Measurements from ENCODE around the gene OGT. TPM values are rescaled to one million over a fixed set of nuclear protein-coding genes. Genes with fewer than 3 reads are reported as not detected.

OGT gene
- total RNA-seq, 1 experiment from 2014 or later = 116 TPM

DNA sequence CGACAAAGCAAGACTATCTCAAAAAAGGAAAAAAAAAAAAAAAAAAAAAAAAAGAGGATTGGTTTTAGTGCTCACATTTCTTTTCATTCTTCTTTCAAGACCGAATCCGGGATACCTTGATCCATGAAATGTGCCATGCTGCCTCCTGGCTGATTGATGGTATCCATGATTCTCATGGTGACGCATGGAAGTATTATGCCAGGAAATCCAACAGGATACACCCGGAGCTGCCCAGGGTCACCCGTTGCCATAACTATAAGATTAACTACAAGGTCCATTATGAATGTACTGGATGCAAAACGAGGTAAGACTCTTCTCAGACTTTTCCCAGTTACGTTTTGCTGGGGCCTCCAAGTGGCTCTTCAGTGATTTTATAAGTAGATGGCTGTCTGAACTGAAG, 79.4 kb downstream of the OGT start:
- Histone ChIP-seq H4K5ac (ENCODE audit: insufficient read length, low read depth, low read length) (no peak overlapping the region), H2AFZ (ENCODE audit: low read length) (no peak overlapping the region), H3K9ac (ENCODE audit: extremely low read depth, insufficient read length, low read length) (no peak overlapping the region), H4K20me1 (ENCODE audit: control insufficient read depth, insufficient read depth, insufficient read length) (no peaks in the 10 kb centered on the region), H3K27me3 (ENCODE audit: insufficient read depth, low read length) (no peaks in the 10 kb centered on the region), H2BK5ac (ENCODE audit: insufficient read length, low read length) (no peak overlapping the region), H3K4me1 (ENCODE audit: insufficient read depth, low read length) (no peaks in the 10 kb centered on the region), H2AK5ac (ENCODE audit: insufficient read length, low read length) (no peak overlapping the region), H2BK15ac (ENCODE audit: low read depth, low read length) (no peak overlapping the region), H3K14ac (ENCODE audit: insufficient read depth, low read length) (no peak overlapping the region), H3K79me2 (ENCODE audit: insufficient read depth, low read length) (no peaks in the 10 kb centered on the region), H4K91ac (ENCODE audit: insufficient read length, low read depth, low read length) (no peak overlapping the region), H3K56ac (ENCODE audit: insufficient read length, low read depth, low read length) (no peak overlapping the region), H3T11ph (ENCODE audit: low read length) (no peak overlapping the region), H4K8ac (replicated peaks; ENCODE audit: insufficient read length, low read depth, low read length) (no peak overlapping the region), H3K4ac (ENCODE audit: low read depth, low read length) (no peak overlapping the region), H3K9me3 (ENCODE audit: control insufficient read depth, low read depth, low read length) (peaks cover 68% of the 10 kb centered on the region), H3K23ac (ENCODE audit: insufficient read length, low read depth, low read length) (no peak overlapping the region), H2BK20ac (ENCODE audit: low read depth, low read length, poor library complexity, severe bottlenecking) (no peak overlapping the region), H2BK12ac (ENCODE audit: insufficient read length, low read depth, low read length) (no peak overlapping the region), H3K27ac (ENCODE audit: insufficient read length, low read depth, low read length) (no peak overlapping the region), H3K79me1 (ENCODE audit: insufficient read depth, low read depth, low read length, poor library complexity, severe bottlenecking) (no peaks in the 10 kb centered on the region), H3K23me2 (ENCODE audit: insufficient read length, low read depth, low read length, poor library complexity, severe bottlenecking) (no peaks in the 10 kb centered on the region), H3K4me2 (ENCODE audit: insufficient read depth, insufficient read length, low read length) (no peak overlapping the region), H3K18ac (ENCODE audit: insufficient read length, low read depth, low read length) (no peak overlapping the region), H2BK120ac (ENCODE audit: low read depth, low read length, poor library complexity, severe bottlenecking) (no peak overlapping the region)
- Mint-ChIP-seq H3K9me3 (peaks cover 71 to 78% of the 10 kb centered on the region in 2 experiments), H3K4me1 (no peaks in the 10 kb centered on the region), H3K27me3 (ENCODE audit: low read depth) (no peaks in the 10 kb centered on the region), H3K27ac (no peak overlapping the region), H3K4me3 (no peak overlapping the region), H3K36me3 (ENCODE audit: insufficient read depth in 1 of 3, low read depth in 3 of 3) (peaks cover 19 to 48% (median 28%) of the 10 kb centered on the region in 3 experiments; a peak in 6 of 7 replicates)
- no peak for TF ChIP-seq CTCF (conservative IDR thresholded peaks at IDR 0.05)
- no peak for DNase-seq
- no CpG with 5 or more reads among the region's 8 CpGs for WGBS (ENCODE audit: extremely low coverage, insufficient read length, low lambda C conversion rate)
